Embryonic facial prominence (tissue), 1 donor: ENCODE measurements around the gene ABCF1.
"Not testable (repeated sequence)": the region's sequence is repeated elsewhere in the genome, so short reads cannot be mapped to it uniquely, and the experiment has no call there.

Experiments
- DNase-seq: peaks from one replicate; pipeline ENCODE4 v3.0.0-alpha.2; 2016; ENCODE audit errors: extremely low spot score

ABCF1 gene

DNA sequence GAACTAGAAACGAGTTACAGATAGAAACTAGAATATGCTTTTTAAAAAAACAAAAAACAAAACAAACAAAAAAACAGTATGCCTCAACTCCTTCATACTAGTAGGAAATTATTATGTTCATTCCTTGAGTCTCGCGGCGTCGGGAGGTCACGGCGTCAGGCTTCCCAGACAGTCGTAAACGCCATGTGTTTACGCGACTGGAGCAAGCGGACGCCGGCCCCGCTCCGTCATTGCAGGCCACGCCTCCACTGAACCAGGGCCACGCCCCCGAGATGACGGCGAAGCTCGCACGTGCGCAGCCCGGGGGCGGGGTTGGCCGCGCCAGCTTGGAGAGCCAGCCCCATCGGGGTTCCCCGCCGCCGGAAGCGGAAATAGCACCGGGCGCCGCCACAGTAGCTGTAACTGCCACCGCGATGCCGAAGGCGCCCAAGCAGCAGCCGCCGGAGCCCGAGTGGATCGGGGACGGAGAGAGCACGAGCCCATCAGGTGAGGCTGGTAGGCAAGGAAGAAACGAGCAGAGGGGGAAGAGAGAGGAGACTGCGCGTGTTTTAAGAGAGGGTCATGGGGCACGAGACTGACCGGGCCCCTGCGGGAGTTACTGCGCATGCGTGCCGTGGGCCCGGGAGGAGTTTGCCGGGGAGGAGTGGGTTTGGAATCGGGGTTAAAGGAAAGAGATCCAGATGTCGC, at the start of gene ABCF1:
Gene ABCF1, plus strand, starts transcription at position 368 of the 687 bp plus-strand sequence. Its CDS starts 46 bp downstream, at position 414.
- DNase-seq: peak; percentile 92

DNA sequence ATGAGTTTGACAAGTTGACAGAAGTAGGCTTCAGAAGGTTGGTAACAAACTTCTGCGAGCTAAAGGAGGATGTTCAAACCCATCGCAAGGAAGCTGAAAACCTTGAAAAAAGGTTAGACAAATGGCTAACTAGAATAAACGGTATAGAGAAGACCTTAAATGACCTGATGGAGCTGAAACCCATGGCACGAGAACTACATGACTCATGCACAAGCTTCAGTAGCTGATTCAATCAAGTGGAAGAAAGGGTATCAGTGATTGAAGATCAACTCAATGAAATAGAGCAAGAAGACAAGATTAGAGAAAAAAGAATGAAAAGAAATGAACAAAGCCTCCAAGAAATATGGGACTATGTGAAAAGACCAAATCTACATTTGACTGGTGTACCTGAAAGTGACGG, 49.3 kb upstream of the ABCF1 start:
- DNase-seq: not testable (repeated sequence)

DNA sequence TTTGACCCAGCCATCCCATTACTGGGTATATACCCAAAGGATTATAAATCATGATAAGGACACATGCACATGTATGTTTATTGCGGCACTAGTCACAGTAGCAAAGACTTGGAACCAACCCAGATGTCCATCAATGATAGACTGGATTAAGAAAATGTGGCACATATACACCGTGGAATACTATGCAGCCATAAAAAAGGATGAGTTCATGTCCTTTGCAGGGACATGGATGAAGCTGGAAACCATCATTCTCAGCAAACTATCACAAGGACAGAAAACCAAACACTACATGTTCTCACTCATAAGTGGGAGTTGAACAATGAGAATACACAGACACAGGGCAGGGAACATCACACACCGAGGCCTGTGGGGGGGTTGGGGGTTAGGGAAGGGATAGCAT, 44.8 kb upstream of the ABCF1 start:
- DNase-seq: not testable (repeated sequence)

DNA sequence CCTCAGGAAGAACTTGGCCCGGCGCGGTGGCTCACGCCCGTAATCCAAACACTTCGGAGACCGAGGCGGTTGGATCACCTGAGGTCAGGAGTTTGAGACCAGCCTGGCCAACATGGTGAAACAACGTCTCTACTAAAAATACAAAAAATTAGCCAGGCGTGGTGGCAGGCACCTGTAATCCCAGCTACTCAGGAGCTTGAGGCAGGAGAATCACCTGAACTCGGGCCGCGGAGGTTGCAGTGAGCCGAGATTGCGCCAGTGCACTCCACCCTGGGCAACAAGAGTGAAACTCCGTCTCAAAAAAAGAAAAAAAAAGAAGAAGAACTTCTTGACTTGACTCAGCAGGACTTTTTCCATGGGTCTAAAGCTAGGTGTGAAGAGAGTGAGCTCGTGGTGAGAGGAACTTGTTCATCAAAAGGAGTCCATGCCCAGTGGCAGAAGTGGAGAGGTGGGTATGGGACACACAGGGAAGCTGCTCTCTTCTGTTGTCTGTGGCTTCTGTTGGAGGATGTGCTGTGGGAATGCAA, 41.8 kb upstream of the ABCF1 start:
- not testable (repeated sequence) for DNase-seq

DNA sequence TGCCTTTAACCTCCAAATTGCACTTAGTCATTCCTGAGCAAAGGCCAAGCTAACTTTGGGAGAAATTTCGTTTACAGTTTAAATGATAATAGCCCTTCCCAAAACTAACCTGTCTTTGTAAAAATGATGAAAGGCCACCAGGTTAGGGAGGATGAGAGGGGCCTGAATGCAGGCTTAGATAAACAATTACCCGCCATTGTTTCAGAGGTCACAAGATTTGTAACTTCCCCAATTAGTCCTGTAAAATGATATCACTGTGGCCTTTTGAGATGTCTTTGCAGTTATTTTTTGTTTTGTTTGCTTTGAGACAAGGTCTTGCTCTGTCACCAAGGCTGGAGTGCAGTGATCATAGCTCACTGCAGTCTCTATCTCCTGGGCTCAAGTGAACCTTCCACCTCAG, 41.2 kb upstream of the ABCF1 start:
- DNase-seq: no peak

DNA sequence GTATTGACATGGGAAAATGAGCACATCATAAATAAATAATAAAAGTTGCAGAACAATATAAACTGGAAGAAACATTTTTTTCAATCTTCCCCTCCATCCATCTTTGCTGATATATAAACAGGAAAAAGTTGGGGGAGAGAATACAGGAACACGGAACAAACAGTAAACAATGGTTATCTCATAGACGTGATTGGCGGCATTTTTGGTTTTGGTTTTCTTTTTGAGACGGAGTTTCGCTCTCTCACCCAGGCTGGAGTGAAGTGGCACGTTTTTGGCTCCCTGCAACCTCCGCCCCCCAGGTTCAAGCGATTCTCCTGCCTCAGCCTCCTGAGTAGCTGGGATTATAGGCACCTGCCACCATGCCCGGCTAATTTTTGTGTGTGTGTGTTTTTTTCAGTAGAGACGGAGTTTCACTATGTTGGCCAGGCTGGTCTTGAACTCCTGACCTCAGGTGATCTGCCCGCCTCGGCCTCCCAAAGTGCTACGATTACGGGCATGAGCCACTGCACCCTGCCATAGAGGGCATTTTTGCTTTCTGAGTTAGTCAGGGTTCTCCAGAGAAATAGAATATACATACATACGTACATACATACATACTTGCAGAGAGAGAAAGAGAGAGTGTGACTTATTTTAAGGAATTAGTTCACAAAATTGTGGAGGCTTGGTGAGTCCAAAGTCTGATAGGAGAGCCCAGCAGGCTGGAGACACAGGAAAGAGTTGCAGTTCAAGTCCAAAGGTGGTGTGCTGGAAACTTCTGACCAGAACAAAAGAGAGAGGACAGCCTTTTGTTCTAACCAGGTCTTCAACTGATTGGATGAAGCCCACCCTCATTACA, 37.6 kb upstream of the ABCF1 start:
- no peak for DNase-seq

DNA sequence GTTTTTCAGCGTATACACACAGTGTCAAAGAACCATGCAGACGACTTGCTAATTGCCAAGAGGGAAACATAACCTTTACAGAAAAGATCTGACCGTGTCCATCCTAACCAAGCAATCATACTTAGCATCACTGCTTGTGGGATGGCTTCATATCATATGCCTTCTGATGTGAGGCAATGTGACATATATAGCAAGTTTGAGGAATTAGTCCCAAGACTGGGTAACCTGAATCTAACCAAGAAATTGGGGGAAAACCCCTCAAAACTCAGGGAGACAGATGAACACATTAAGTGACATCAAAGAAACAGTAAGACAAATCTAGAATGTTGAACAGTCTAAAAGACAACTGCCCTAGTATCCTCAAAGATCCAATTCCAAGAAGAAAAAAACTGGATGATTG, 33.3 kb upstream of the ABCF1 start:
- DNase-seq: no peak

DNA sequence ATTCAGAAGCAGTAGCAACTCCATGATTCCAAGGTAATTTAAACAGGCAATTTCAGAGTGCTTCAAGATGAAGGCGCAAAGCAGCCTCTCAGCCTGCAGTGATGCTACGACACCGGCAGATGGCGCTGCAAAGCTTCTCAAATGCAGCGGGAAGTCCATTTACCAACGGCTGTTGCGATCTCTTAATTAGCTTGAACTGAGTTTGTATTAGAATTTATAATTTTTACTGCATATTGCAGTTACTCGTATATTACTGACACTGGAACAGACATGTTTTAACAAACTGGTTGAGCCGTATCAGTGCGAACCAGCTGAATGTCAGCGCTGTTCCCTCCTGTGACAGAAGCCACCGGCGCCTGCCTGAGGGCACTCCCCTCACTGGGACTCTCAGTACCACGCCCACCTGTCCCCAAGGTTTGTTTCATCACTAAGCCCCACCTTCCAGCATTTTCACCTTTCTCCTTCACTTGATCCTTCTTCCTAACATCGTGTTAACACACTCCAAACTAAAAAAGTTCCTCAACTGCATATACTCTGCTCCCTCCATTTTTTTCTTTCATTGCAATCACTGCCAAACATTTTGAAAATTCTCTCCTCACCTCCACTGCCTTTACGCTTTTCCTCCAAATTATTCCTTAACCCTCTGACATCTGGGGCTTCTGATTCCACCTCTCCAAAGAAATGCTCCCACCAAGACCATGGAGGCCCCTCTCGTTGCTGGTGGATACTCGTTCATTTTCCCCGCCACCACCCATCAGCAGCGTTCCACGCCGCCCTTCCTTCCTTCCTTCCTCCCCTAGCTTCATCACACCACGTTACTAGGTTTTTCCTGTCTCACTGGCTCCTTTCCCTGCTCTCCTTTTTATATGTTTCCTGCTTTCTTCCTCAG, 29.5 kb upstream of the ABCF1 start:
- DNase-seq: peak; percentile 67

DNA sequence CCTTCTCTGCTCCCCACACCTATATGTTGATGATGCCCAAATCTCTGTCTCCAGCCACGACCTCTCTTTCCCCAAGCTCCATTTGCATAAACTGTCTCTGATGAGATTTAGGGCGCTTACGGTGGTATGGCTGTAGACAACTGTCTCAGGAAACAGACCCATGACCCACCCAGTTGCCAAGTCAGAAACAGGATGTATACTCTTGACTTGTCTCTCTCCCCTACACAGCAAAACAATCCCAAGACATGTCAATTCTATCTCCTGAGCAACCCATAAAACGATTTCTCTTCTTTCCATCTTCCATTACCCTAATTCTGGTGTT, 28.9 kb upstream of the ABCF1 start:
- no peak for DNase-seq

DNA sequence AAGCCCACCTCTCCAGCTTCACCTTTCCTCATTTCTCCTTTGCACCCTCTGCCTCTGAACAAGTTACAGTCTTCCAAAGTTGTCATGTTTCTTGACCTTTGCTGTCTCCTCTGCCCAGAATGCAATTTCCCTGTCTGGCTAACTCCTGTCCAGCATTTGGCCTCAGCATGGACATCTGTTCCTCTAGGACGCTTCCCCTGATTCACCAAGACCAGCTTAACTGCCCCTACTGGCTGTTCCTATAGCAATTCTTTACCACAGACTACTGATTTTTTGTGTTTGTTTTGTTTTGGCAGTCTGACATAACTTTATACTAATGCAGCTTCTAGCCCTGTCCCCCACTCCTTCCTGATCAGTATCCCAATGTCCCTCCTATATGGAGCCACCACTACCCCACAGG, 28.3 kb upstream of the ABCF1 start:
- no peak for DNase-seq

DNA sequence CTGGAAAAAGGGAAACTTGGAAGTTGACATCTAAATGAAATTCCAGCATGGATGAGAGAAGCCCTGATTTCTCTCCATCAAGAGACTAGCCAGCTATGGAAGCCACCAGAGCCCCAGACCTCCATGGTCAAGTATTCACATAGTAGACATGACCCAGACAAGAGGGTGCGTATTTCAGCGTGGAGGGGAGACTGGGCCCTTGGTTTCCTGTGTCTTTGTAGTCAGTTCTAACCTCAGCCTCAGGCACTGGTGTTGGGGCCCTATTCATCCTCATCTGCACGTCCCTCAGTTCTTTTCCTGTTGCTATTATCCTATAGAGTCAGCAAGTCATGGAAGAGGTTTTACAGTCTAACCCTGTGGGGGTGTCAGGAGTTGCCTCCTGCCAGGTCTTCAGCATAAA, 27.4 kb upstream of the ABCF1 start:
- no peak for DNase-seq

DNA sequence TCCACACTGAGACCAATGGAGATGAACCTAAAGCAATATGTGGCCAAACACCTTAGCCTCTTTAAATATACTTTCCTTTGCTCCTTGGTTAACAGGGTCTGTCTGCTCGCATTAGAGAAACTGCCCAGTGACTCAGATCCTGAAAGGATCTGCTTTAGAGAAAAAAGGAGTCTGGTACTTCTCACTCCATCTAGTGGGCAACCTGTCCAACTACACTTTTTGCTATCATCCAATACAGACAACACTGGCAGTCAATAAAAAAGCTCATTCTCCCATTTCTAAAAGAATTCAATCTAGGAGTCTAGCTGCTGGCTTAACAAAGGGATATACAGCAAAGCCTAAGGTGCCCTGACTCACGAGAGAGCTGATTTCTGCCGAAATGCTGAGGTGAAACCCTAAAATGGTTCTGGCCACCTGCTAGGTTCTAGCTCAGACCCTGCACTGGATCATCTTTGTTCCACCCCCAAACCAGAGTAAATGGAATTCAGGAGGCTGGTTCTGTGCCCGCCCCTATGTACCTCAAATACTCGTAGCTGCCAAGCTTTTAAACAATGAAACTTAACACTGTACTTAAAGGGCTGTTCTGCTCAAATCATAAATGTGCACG, 26.5 kb upstream of the ABCF1 start:
- DNase-seq: peak; percentile 46

DNA sequence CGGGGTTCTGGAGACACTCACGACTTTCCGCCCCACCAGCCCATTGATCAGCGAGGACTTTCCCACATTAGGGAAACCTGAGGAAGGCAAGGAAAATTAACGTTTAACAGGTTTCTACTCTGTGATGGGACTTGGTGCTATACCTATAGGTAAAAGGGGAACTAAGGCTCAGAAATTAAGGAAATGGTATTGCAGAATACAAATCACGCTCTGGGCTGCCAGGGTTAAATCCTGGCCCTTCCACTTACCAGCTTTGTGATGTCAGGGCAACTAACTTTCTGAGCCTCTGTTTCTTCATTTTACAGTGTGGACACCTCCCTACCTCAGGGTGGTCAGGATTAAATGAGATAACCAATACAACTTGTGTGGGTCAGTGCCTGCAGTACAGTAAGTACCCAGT, 23.8 kb upstream of the ABCF1 start:
- no peak for DNase-seq

DNA sequence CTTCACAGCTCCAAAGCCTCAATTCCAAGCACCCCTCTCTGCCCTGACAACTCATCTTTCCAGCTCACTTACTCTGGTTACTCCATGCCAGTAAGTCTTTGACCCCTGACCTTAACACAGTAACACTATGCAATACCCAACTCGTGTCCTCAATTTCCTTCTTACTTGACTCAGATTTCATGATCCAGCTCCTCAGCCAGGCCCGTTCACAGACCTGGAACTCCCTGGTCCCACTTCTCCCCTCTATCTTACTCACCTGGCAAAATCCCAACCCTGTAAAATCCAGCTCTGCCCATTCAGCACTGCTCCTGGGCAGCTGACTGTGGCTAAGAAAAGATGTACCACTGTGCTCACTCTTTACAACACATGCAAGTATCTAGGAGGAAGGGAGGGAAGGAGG, 22.9 kb upstream of the ABCF1 start:
- DNase-seq: no peak

DNA sequence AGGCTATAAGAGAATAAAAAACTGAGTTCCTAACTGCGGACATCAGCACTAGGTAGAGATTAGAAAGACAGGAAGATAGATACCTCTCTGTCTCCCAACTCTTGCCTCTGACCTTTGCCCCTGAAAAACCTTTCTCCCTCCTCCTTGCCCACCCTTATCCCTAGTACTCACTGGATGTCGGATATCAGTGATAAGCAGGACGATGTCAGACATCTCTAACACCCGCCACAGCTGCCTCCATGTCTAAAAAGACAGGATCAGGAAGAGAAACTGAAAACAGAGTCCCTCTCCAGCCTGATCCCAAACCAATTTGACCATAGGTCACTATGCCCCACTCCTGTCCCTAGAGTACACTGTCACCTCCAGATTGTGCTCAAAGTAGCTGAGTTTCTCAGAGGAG, 16.8 kb upstream of the ABCF1 start:
- no peak for DNase-seq

DNA sequence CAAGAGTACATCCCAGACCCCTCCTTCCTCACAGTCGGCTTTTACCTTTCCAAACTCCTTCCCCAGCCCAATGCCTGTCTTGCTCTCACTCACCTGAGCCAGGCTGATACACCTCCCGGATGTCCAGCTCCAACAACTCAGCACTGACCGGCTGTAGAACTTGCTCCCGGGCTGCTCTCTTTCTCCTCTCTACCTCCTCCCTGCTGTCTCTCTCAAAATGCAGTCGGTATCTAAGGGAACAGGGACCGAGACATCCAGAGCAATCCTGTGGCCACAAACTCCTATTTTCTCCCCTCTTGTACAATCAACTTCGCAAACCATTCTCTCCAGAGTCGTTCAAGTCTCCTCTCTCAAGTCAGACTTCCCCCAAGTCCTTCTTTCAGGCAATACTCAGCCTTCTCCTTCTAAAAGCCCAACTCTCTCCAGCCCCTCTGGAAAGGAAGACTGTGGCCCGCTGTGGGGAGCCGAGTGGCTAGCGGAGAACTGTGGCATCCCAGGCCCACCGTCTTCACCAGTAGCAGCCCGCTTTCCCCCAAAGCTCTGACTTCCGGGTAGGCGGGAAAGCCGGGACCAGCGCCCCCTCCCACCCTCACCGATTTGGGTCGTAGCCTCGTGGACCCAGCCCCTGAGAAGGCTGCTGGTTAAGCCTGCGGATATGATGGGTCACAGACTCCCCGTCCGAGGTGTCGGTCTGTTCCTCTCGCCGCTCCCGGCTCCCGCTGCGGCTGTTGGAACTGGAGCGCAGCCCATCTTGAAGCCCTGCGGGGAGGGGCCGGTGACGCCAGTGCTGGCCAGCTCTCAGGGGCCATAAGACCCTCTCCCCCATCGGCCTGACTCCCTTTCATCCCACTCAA, 16.1 kb upstream of the ABCF1 start:
- DNase-seq: no peak

DNA sequence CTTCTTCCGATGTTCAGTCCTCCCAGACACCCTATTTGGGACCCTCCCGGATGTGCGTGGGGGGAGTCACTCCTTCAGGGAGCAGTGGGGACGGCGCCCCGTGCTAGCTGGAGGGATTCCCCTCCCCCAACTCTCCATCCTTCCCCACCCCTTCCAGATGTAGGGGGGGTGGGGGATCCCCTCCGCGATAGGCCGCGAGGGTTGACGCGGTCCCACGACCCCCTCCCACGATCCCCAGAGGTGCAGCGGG, 15.5 kb upstream of the ABCF1 start:
- DNase-seq: peak; percentile 46

DNA sequence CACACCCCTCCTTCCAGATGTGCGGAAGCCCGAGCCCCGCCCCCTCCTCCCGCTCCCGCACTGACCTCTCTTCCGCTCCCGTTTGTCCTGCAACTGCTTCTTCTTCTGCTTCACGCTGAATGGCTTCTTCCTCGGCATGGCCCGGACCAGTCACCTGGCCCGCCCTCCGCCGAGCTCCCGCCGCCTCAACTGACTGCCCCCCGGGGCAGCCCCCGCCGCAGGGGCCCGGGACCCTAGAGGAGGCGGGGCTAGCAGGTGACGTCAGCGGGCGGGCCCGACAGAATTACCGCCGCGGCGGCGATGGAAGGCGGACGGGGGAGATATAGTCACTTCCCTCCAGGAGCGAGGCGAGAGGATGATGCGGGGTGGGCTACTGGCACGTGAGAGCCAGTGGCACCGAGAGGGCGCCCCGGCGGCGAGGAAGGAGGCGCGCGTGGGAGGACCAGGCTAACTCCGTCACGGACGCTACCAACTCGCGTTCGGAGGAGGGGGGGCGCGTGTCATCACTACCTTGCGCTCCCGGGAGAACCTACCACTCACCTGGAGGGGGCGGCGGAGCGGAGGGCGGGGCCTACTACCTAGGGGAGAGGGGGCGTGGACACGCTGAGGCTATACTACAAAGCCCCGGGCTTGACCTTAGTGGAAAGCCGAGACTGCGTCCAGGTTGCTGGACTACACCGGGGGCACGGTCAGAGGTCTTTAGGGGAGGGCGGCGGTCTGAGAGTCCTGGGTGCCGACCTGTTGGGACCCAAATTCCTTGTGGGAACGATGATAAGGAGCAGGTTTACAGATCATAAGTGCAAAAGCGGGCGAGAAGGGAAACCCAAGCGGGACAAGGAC, 15.0 kb upstream of the ABCF1 start, which contains the start of gene GNL1:
Gene GNL1, minus strand, starts transcription at position 424 of the 840 bp plus-strand sequence. Its CDS starts 286 bp downstream, at position 138.
- DNase-seq: peak; percentile 87

DNA sequence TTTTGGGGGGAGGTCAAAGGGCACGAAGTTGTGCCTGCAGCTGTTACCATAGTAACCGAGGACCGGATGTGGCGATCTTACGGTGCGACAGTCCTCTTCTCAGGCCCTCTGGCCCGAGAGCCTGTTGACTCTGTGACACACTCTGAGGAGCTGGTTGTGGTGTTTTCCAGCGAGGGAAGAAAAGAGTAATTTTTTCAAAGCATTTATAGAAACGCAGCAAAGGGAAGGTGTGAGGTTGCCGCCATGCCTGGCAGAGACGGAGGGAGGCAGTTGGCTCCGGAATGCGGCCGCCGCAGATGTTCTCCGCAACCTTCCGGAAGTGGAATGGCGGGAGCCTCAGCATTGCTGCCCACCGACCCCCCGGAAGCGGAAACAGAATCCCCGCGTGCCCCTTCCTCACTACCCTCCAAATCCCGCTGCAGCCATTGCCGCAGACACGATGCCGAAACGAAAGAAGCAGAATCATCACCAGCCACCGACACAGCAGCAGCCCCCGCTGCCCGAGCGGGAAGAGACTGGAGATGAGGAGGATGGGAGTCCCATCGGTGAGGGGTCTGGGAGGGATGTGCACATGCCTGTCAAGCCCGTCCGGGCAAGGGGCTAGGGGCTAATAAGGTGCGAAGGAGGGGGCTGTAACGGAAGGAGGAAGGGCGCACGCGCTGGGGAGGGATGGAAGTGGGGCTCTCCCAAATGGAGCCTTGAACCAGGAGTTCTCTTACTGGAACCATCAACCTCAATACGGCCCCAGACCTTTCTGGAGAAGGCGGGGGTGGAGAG, 14.1 kb upstream of the ABCF1 start, which contains the start of gene PRR3:
Gene PRR3, plus strand, starts transcription at position 390 of the 777 bp plus-strand sequence. Its CDS starts 50 bp downstream, at position 440.
- DNase-seq: peak; percentile 89
